HFFc6 (cell line): Measurements from ENCODE around the gene AHCY. TPM values are rescaled to one million over a fixed set of nuclear protein-coding genes. Genes with fewer than 3 reads are reported as not detected.

ENCODE experiments used
- DNase-seq: peaks from one replicate; pipeline ENCODE4 v3.0.0-alpha.2; 2018
- H3K27ac Mint-ChIP-seq: 2 replicates; pipeline ENCODE4 v1.8.0; 2020; ENCODE audit warnings: mild to moderate bottlenecking, mixed read lengths
- H3K27me3 Mint-ChIP-seq: 2 replicates; pipeline ENCODE4 v1.8.0; 2021; ENCODE audit warnings: mild to moderate bottlenecking, moderate library complexity, mixed read lengths; ENCODE audit not compliant: insufficient read depth
- H3K36me3 Mint-ChIP-seq: 2 replicates; pipeline ENCODE4 v1.8.0; 2021; ENCODE audit warnings: low read depth, mixed read lengths
- H3K4me1 Mint-ChIP-seq: 2 replicates; pipeline ENCODE4 v1.8.0; 2020; ENCODE audit warnings: low read depth, mixed read lengths
- H3K4me3 Mint-ChIP-seq: 2 replicates; pipeline ENCODE4 v1.8.0; 2020; ENCODE audit warnings: mild to moderate bottlenecking, moderate library complexity, mixed read lengths
- H3K9me3 Mint-ChIP-seq: 2 replicates; pipeline ENCODE4 v1.8.0; 2020; ENCODE audit warnings: mild to moderate bottlenecking, mixed read lengths
- CTCF ChIP-seq: fragments of 200-600 bp; sonication (generic); IDR thresholded peaks from 2 replicates; pipeline ENCODE4 v1.5.0; 2021; ENCODE audit warnings: antibody characterized with exemption, mild to moderate bottlenecking
- total RNA-seq, 6 experiments: library from RNA; stranded (reverse); fragmentation: NEBNext Ultra II Directional; extraction: Animal tissue kit (Norgen Biotek cat#: 25700); gene quantifications; 2 replicates in 1 of 6; 3 replicates in 5 of 6; pipeline ENCODE4 v1.2.3, GENCODE V29; 2021

Gene AHCY
- total RNA-seq, 6 experiments from 2014 or later: 104 to 150 (median 109) TPM

- peaks cover 5% of the 10 kb centered on the region for H3K27me3 Mint-ChIP-seq
- H3K36me3 Mint-ChIP-seq: no peaks in the 10 kb centered on the region
- H3K9me3 Mint-ChIP-seq: no peaks in the 10 kb centered on the region
- no peak for DNase-seq
- peaks cover 6% of the 10 kb centered on the region; the same call in 1 of the 2 replicates for H3K4me1 Mint-ChIP-seq
- no peak for TF ChIP-seq CTCF
- no peak overlapping the region for H3K4me3 Mint-ChIP-seq
- H3K27ac Mint-ChIP-seq: no peak overlapping the region
Observed at GRCh38 chr20:34251619-34252018, 51.5 kb downstream of the AHCY start.

- peaks cover 13% of the 10 kb centered on the region for H3K4me1 Mint-ChIP-seq
- H3K9me3 Mint-ChIP-seq: no peaks in the 10 kb centered on the region
- H3K4me3 Mint-ChIP-seq: no peak overlapping the region
- TF ChIP-seq CTCF: no peak
- H3K27ac Mint-ChIP-seq: no peak overlapping the region
- no peak for DNase-seq
- no peaks in the 10 kb centered on the region for H3K36me3 Mint-ChIP-seq
- peaks cover 3% of the 10 kb centered on the region; the same call in 1 of the 2 replicates for H3K27me3 Mint-ChIP-seq
Observed at GRCh38 chr20:34250005-34250404, 53.1 kb downstream of the AHCY start.

- Mint-ChIP-seq H3K9me3 (no peaks in the 10 kb centered on the region), H3K4me1 (peaks cover 13% of the 10 kb centered on the region), H3K27me3 (peaks cover 3% of the 10 kb centered on the region; the same call in 1 of the 2 replicates), H3K4me3 (no peak overlapping the region), H3K36me3 (no peaks in the 10 kb centered on the region), H3K27ac (no peak overlapping the region)
- no peak for TF ChIP-seq CTCF
- no peak for DNase-seq
Observed at GRCh38 chr20:34249291-34249690, 53.9 kb downstream of the AHCY start.

- Mint-ChIP-seq H3K27me3 (peaks cover 3% of the 10 kb centered on the region; the same call in 1 of the 2 replicates), H3K36me3 (no peaks in the 10 kb centered on the region), H3K27ac (no peak overlapping the region), H3K4me1 (peaks cover 13% of the 10 kb centered on the region), H3K9me3 (no peaks in the 10 kb centered on the region), H3K4me3 (no peak overlapping the region)
- TF ChIP-seq CTCF: no peak
- no peak for DNase-seq
Observed at GRCh38 chr20:34246126-34246626, 57.0 kb downstream of the AHCY start.

GRCh38 chr20:34243377-34243776 lies 59.8 kb downstream of the AHCY start:
- H3K36me3 Mint-ChIP-seq: peaks cover 7% of the 10 kb centered on the region; the same call in 1 of the 2 replicates
- H3K27me3 Mint-ChIP-seq: peaks cover 18% of the 10 kb centered on the region
- peaks cover 13% of the 10 kb centered on the region for H3K4me1 Mint-ChIP-seq
- H3K9me3 Mint-ChIP-seq: peaks cover 2% of the 10 kb centered on the region
- DNase-seq: no peak
- H3K4me3 Mint-ChIP-seq: no peak overlapping the region
- TF ChIP-seq CTCF: no peak
- H3K27ac Mint-ChIP-seq: no peak overlapping the region
